GM23248 (cell line): ENCODE data around the gene LYSET. TPM values are rescaled to one million over a fixed set of nuclear protein-coding genes. Genes with fewer than 3 reads are reported as not detected.
"Not testable (repeated sequence)": the region's sequence is repeated elsewhere in the genome, so short reads cannot be mapped to it uniquely, and the experiment has no call there.

Experiments used
- DNase-seq: peaks from one replicate; pipeline ENCODE4 v3.0.0-alpha.2; 2015
- H2AFZ ChIP-seq: fragments of 200-600 bp; sonication (generic); 2 replicates; pipeline ENCODE4 v1.6.1; 2016; ENCODE audit warnings: antibody characterized with exemption
- H3F3A ChIP-seq: fragments of 200-600 bp; sonication (generic); 2 replicates; pipeline ENCODE4 v1.6.1; 2016; ENCODE audit warnings: mild to moderate bottlenecking, antibody characterized with exemption, mixed run types; ENCODE audit not compliant: insufficient read depth
- H3K27ac ChIP-seq: fragments of 200-600 bp; sonication (generic); 2 replicates; pipeline ENCODE4 v1.5.1; 2016; ENCODE audit warnings: mild to moderate bottlenecking
- H3K27me3 ChIP-seq: fragments of 200-600 bp; sonication (generic); replicated peaks from 2 replicates; pipeline ENCODE4 v1.6.1; 2016; ENCODE audit warnings: mild to moderate bottlenecking; ENCODE audit not compliant: insufficient read depth
- H3K36me3 ChIP-seq: fragments of 200-600 bp; sonication (generic); 2 replicates; pipeline ENCODE4 v1.6.1; 2016; ENCODE audit warnings: low read depth, mild to moderate bottlenecking
- H3K4me1 ChIP-seq: fragments of 200-600 bp; sonication (generic); 2 replicates; pipeline ENCODE4 v1.6.1; 2016; ENCODE audit warnings: mild to moderate bottlenecking; ENCODE audit not compliant: insufficient read depth
- H3K4me2 ChIP-seq: fragments of 200-600 bp; sonication (generic); one replicate; pipeline ENCODE4 v1.6.1; 2016; ENCODE audit warnings: mild to moderate bottlenecking; ENCODE audit not compliant: unreplicated experiment
- H3K4me3 ChIP-seq: fragments of 200-600 bp; sonication (generic); 2 replicates; pipeline ENCODE4 v1.5.1; 2016; ENCODE audit warnings: mild to moderate bottlenecking
- H3K79me2 ChIP-seq: fragments of 200-600 bp; sonication (generic); 2 replicates; pipeline ENCODE4 v1.6.1; 2016; ENCODE audit warnings: mild to moderate bottlenecking; ENCODE audit not compliant: insufficient read depth
- H3K9ac ChIP-seq: fragments of 200-600 bp; sonication (generic); 2 replicates; pipeline ENCODE4 v1.6.1; 2016; ENCODE audit warnings: mild to moderate bottlenecking
- H3K9me2 ChIP-seq: fragments of 200-600 bp; sonication (generic); 2 replicates; pipeline ENCODE4 v1.6.1; 2016; ENCODE audit warnings: mixed run types, mild to moderate bottlenecking, moderate library complexity; ENCODE audit not compliant: insufficient read depth
- H3K9me3 ChIP-seq: fragments of 200-600 bp; sonication (generic); one replicate; pipeline ENCODE4 v1.6.1; 2017; ENCODE audit warnings: low read depth
- H4K20me1 ChIP-seq: fragments of 200-600 bp; sonication (generic); 2 replicates; pipeline ENCODE4 v1.6.0; 2016; ENCODE audit not compliant: insufficient read depth
- EZH2 ChIP-seq: fragments of 200-600 bp; sonication (generic); IDR thresholded peaks from 2 replicates; pipeline ENCODE4 v1.6.1; 2018; ENCODE audit warnings: antibody characterized with exemption, mild to moderate bottlenecking; ENCODE audit not compliant: insufficient read depth, poor library complexity, severe bottlenecking
- EZH2phosphoT487 ChIP-seq: fragments of 200-600 bp; sonication (generic); IDR thresholded peaks from 2 replicates; pipeline ENCODE4 v1.6.1; 2018; ENCODE audit warnings: antibody characterized with exemption, moderate library complexity, mild to moderate bottlenecking, low read depth; ENCODE audit not compliant: insufficient read depth
- WGBS, 2 experiments: methylation state at CpG; one replicate each; pipeline ENCODE4 v1.1.6; 2015 to 2017; ENCODE audit warnings: low lambda C conversion rate in 2 of 2, low coverage in 1 of 2; ENCODE audit errors: missing lambda C conversion rate in 2 of 2; 5-methylcytosine and 5-hydroxymethylcytosine counted together
- in situ Hi-C: fragments of 300-500 bp; cut with MboI; formaldehyde crosslinking; loops from 2 replicates; pipeline ENCODE4 v1.15.0; 2020
- polyA plus RNA-seq: library from polyadenylated mRNA; unstranded; fragments of >200 nt; fragmentation: Nextera tagmentation; extraction: Ambion mirVana; gene quantifications from 2 replicates; pipeline ENCODE4 v1.2.1, GENCODE V29; 2016
- total RNA-seq: library from RNA; depleted of rRNA; stranded (reverse); fragments of >200 nt; shearing (Covaris generic); gene quantifications from 2 replicates; pipeline ENCODE4 v1.2.3, GENCODE V29; 2014

The LYSET gene
- total and polyA plus RNA-seq, 2 experiments from 2014 or later, result 7.7 to 18.5 TPM

GRCh38 chr14:93171376-93171775, 13.7 kb upstream of the LYSET start:
- H3K27ac ChIP-seq, result no peak overlapping the region
- 92 to 93% methylated on average over 4 of the region's 4 CpGs for whole genome bisulfite sequencing, 2 experiments
- in situ Hi-C loops, result no loop called here
- no peaks in the 10 kb centered on the region for H4K20me1 ChIP-seq
- no peaks in the 10 kb centered on the region for H3K4me1 ChIP-seq
- no peak overlapping the region for H2AFZ ChIP-seq
- H3F3A ChIP-seq, result no peaks in the 10 kb centered on the region
- H3K9ac ChIP-seq, result no peak overlapping the region
- H3K9me3 ChIP-seq, result no peaks in the 10 kb centered on the region
- no peaks in the 10 kb centered on the region for H3K36me3 ChIP-seq
- H3K79me2 ChIP-seq, result no peaks in the 10 kb centered on the region
- H3K9me2 ChIP-seq, result no peaks in the 10 kb centered on the region
- no peak overlapping the region for H3K4me2 ChIP-seq
- TF ChIP-seq EZH2phosphoT487 (no peak), EZH2 (no peak)
- no peak for DNase-seq
- no peaks in the 10 kb centered on the region for H3K27me3 ChIP-seq
- no peak overlapping the region for H3K4me3 ChIP-seq

- DNase-seq, result peak; percentile 52
- H3K79me2 ChIP-seq, result no peaks in the 10 kb centered on the region
- no peak overlapping the region for H3K27ac ChIP-seq
- no peak overlapping the region for H3K4me3 ChIP-seq
- no peaks in the 10 kb centered on the region for H3K27me3 ChIP-seq
- no peaks in the 10 kb centered on the region for H3K4me1 ChIP-seq
- no peaks in the 10 kb centered on the region for H4K20me1 ChIP-seq
- no peaks in the 10 kb centered on the region for H3K36me3 ChIP-seq
- H3K9me3 ChIP-seq, result no peaks in the 10 kb centered on the region
- no peak for TF ChIP-seq EZH2phosphoT487
- no peak for TF ChIP-seq EZH2
- in situ Hi-C loops, result no loop called here
- H3K4me2 ChIP-seq, result peak overlapping the region; percentile 23
- H3K9me2 ChIP-seq, result no peaks in the 10 kb centered on the region
- H3K9ac ChIP-seq, result no peak overlapping the region
- peak overlapping the region; percentile 75 for H2AFZ ChIP-seq
- H3F3A ChIP-seq, result no peaks in the 10 kb centered on the region
- WGBS, 2 experiments, result 14 to 20% methylated on average over 10 of the region's 10 CpGs
Observed at GRCh38 chr14:93173943-93174395, 11.1 kb upstream of the LYSET start.

DNA sequence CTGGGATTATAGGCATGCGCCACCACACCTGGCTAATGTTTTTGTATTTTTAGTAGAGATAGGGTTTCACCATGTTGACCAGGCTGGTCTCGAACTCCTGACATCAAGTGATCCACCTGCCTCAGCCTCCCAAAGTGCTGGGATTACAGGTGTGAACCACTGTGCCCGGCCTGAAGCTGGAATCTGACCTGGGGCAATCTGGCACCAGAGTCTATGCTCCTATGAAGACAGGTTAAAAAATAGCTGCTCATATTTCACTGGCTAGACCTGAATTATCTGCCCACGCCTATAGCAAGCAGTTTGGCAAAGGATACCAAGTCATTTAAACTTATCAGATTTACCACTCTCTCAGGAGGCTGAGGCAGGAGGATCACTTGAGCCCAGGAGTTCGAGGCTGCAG, 10.4 kb upstream of the LYSET start:
- DNase-seq, H3K27ac ChIP-seq, H2AFZ ChIP-seq, H3K36me3 ChIP-seq, H3K27me3 ChIP-seq, H3K9ac ChIP-seq, H3F3A ChIP-seq, in situ Hi-C loops, H3K9me2 ChIP-seq, H3K4me3 ChIP-seq, H3K4me1 ChIP-seq, H3K9me3 ChIP-seq, H3K4me2 ChIP-seq, H4K20me1 ChIP-seq, H3K79me2 ChIP-seq: not testable (repeated sequence)
- WGBS, 2 experiments, result 69 to 81% methylated on average over 5 of the region's 5 CpGs

DNA sequence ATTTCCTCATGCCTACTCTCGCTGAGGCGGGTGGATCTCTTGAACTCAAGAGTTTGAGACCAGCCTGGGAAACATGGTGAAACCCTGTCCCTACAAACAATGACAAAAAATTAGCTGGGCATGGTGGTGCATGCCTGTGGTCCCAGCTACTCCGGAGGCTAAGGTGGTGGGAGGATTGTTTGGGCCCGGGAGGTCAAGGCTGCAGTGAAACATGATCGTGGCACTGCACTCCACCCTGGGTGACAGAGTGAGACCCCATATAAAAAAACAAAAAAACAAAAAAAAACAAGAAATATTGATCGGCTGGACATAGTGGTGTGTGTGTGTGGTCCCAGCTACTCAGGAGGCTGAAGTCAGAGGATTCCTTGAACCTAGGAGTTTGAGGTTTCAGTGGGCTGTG, 9.6 kb upstream of the LYSET start:
- in situ Hi-C loops, result no loop called here
- no peak overlapping the region for H3K4me2 ChIP-seq
- no peaks in the 10 kb centered on the region for H3K9me3 ChIP-seq
- no peaks in the 10 kb centered on the region for H3K79me2 ChIP-seq
- H3K9ac ChIP-seq, result no peak overlapping the region
- H2AFZ ChIP-seq, result no peak overlapping the region
- no peak for DNase-seq
- TF ChIP-seq EZH2 (no peak), EZH2phosphoT487 (no peak)
- no peak overlapping the region for H3K4me3 ChIP-seq
- H3K27ac ChIP-seq, result no peak overlapping the region
- no peaks in the 10 kb centered on the region for H3K9me2 ChIP-seq
- WGBS, 2 experiments, result 80 to 84% methylated on average over 6 of the region's 6 CpGs
- H3F3A ChIP-seq, result no peaks in the 10 kb centered on the region
- no peaks in the 10 kb centered on the region for H3K4me1 ChIP-seq
- H3K27me3 ChIP-seq, result no peaks in the 10 kb centered on the region
- H4K20me1 ChIP-seq, result no peaks in the 10 kb centered on the region
- no peaks in the 10 kb centered on the region for H3K36me3 ChIP-seq
